ENCODE measurements around the gene PKNOX2.

The PKNOX2 gene, protein sequence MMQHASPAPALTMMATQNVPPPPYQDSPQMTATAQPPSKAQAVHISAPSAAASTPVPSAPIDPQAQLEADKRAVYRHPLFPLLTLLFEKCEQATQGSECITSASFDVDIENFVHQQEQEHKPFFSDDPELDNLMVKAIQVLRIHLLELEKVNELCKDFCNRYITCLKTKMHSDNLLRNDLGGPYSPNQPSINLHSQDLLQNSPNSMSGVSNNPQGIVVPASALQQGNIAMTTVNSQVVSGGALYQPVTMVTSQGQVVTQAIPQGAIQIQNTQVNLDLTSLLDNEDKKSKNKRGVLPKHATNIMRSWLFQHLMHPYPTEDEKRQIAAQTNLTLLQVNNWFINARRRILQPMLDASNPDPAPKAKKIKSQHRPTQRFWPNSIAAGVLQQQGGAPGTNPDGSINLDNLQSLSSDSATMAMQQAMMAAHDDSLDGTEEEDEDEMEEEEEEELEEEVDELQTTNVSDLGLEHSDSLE

DNA sequence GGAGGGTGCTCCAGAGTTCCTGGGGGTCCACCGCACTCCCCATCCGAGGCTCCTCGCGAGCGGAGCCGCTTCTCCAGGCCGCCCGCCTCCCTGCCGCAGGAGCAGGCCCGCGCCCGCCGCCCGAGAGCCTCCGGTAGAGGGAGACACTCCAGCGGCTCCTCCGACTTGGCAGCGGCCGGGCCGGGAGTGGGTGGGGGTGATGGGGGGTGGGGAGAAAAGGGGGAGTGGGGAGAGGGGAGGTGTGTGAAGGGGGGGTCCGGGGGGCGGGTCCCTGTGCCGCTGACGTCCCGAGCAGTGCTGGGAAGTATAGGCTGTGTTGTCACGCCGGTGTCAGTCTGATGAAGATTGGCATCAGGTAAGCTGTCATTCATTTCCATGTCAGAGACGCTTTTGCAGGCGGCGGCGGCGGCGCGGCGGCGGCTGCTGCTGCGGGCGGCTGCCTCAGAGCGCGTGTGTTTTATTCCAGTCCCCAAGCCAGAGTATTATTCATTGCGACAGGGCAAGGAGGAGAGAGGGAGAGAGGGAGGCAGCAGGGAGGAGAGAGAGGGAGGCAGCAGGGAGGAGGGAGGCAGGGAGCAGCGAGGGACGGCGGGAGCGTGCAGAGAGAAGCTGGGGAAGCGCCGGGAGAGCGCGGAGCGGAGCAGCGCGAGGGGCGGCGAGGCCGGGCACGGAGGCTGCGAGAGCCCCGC lies at the start of gene PKNOX2:
Gene PKNOX2 (plus strand): TSS at position 330 of the 689 bp plus-strand sequence. CDS start 186,555 bp downstream, outside the sequence.
- DNase-seq (ENCODE audit: low read depth), result peak; percentile 49
- H3K4me3 ChIP-seq (ENCODE audit: low read depth, low read length), result peak within 1 kb of the TSS; percentile 74

DNA sequence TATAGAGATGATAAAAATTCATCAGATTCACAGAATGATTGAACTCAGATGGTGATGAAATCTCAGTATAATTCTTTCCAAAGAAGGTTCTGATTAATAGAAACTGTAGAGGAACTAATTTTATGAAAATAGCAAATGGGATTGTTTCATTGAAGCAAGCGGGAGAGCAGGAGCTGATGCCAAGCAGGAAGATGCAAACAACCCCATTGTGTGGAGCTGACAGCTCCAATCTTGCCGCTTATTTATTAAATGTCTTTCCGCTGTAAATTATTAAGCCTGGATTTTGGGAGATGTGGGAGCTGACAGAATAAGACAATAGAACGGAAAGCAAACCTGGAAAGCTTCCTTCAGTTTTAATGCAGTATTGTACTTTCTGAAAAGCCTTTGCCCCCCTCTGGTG lies 47.1 kb upstream of the PKNOX2 start:
- no peak for DNase-seq (ENCODE audit: low read depth)
- H3K4me3 ChIP-seq (ENCODE audit: low read depth, low read length), result no peak overlapping the region

DNA sequence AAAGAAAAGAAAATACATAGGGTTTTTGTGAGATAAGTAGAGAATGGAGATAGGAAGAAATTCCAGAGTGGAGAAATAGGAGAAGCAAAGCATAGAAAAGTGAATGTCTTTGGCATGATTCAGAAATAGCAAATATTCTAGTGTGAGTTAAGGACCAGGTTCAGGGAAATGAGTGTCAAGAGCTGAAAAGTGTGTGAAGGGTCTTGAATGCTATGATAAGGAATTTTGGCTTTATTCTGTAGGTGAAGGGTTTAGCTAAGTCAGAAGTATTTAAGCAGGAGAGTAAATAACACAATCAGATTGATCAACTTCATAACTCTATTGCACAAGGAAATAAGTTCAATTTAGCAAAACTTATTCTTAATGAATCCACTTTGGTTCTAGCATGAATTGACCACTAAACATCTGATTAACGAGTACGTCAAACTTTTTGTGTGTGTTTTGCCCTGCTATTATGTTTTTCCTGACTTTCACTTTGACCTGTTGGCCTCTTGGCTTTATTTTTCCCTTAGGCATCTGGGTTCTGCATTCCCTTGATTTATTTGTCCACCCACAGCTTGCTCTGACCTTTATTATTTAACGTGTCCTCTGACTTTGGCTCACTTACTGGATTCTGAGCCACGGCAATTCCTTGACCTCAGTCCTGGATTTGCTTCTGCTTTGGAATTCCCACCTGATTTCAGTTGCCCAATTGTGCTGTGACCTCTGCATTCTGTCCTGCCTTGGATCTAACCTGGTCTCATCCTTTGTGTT lies 41.2 kb upstream of the PKNOX2 start:
- H3K4me3 ChIP-seq (ENCODE audit: low read depth, low read length), result no peak overlapping the region
- no peak for DNase-seq (ENCODE audit: low read depth)

DNA sequence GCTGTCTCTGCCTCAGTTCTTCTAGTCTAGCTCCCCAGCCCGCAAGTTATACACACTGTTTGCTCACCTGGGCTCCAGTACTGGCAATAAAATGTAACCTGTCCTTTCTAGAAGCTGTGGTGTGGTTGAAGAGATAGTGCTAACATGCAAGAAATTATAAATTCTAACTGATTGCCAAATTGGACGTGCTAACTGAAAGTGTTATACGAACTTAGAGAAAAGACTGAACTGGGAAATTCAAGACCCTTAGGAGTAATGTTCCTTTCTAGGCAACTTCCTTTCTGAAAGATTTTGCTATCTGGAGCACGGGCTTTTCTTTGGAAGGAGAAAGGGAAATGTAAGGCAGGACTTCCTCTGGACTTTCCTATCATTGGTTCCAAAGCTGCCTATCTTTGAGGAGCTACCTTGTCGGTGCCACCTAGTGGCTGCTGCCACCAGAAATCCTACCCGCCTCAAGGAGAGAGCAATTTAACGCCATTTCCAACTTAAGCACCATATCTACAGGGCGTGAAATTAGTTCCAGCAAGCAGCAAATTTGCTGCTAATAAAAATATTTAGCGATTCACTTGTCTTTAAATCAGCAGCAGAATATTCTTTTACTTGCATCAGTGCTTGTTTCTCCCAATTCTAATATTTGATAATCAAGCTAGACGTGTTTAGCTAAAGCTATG lies 40.5 kb upstream of the PKNOX2 start:
- DNase-seq (ENCODE audit: low read depth), result no peak
- no peak overlapping the region for H3K4me3 ChIP-seq (ENCODE audit: low read depth, low read length)

DNA sequence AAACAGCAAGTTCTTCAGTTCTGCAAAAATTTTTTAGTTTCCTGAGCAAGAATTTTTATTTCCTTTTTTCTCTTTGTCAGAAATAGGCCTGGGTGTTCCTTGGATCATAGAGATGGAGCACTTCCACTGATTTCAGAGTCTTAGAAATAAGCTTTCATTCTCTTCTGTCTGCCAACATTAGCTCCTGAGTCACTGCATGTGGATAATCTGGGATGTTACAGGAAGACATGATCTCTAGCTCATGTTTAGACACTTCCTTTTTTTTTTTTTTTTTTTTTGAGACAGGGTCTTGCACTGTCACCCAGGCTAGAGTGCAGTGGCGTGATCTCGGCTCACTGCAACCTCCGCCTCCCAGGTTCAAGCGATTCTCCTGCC lies 39.9 kb upstream of the PKNOX2 start:
- H3K4me3 ChIP-seq (ENCODE audit: low read depth, low read length), result no peak overlapping the region
- no peak for DNase-seq (ENCODE audit: low read depth)

DNA sequence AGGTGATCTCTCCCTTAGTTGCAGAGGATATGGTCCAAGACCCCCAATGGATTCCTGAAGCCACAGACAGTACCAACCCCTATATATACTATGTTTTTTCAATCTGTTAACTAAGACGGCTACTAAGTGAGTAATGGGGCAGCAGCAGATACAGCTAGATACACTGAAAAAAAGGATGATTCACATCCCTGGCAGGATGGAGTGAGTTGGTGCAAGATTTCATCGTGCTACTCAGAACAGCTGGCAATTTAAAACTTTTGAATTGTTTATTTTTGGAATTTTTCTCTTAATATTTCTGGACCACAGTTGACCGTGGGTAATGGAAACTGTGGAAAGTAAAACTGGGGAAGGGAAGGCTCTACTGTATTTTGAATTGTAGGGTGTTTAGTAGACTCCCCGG lies 36.1 kb upstream of the PKNOX2 start:
- H3K4me3 ChIP-seq (ENCODE audit: low read depth, low read length), result no peak overlapping the region
- peak; percentile 51 for DNase-seq (ENCODE audit: low read depth)

DNA sequence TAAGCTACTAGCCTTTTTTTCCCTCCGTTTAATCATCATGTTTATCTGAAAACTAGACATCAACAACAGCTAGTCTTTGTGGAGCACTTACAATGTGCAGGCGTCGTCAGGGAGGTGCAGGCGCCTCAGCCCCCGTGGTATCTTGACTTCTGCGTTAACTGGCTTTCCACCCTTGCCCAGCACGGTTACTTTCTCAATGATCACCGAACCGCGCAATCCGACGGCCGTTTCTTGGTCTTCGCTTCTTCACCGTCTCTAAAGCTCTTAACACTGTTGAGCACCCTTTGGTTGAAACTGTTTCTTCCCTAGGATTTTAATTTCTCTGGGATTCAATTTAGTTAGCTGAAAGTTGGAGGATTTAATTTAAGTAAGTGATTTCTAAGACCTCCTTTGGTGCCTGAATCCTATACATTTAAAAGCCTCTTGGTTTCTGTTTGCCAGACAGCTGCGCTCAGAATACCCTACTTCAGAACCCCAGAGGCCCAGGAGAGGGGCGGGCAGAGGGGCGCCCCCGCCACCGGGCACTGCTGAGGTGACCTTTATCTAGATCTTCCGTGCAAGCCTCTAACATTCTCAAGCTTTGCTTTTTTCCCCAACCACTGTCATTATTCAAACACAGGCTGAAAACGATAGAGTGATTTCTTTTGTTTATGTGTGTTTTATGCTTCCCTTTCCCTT lies 35.1 kb upstream of the PKNOX2 start:
- no peak for DNase-seq (ENCODE audit: low read depth)
- H3K4me3 ChIP-seq (ENCODE audit: low read depth, low read length), result no peak overlapping the region

DNA sequence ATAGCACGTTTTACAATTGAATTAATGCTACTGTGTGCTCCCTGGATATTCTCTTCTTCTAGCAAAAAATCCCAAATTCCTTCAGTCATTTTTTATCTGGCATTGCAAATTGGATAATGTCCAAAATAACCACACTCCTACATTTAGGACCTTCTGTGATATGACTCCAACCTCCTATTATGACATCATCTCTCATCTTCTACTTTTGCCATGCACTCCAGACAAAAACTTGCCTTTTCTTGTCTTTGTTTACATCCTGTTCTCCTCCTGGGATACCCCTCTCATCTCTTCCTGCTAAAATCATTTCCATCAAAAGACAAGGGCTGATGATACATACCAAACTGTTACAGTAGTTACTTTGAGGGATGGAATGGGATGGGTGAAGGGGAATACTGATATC lies 32.5 kb upstream of the PKNOX2 start:
- DNase-seq (ENCODE audit: low read depth), result no peak
- H3K4me3 ChIP-seq (ENCODE audit: low read depth, low read length), result no peak overlapping the region

DNA sequence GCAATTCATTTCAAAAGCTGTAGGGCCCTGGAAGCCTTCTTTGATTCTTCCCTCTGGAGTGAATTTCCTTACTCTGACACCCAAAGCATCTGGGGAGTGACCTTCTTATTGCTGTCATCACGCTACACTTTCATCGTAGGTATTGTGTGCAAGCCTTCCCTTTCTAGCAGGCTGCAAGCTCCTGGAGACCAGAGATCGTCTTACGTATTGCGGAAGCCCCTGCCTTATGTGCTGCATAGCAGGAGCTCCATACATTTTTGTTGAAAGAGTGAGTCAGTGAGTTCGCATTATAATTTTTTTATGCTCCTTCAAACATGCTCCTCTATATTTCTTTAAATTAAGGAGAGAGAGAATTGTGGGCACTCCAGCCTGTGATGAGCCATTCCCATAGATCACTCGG lies 32.0 kb upstream of the PKNOX2 start:
- H3K4me3 ChIP-seq (ENCODE audit: low read depth, low read length), result no peak overlapping the region
- peak; percentile 67 for DNase-seq (ENCODE audit: low read depth)

DNA sequence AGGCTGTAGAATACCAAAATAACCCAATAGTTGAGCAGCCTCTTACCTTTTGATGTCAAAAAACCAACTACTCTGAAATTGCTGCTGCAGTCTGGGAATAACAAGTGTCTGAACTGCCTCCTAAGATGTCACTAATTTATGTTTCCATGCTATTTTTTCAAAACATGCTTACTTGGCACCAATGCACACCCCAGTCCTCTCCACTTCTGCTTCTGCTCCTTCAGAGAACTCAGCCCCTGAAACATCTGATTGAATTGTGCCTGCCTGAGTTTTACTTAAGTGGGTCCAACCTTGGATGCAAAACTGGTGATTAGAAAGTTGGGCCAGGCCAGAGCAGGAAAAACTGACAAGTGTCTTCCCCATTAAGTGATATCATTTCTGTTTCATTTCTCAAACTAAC lies 28.6 kb upstream of the PKNOX2 start:
- H3K4me3 ChIP-seq (ENCODE audit: low read depth, low read length), result no peak overlapping the region
- no peak for DNase-seq (ENCODE audit: low read depth)

DNA sequence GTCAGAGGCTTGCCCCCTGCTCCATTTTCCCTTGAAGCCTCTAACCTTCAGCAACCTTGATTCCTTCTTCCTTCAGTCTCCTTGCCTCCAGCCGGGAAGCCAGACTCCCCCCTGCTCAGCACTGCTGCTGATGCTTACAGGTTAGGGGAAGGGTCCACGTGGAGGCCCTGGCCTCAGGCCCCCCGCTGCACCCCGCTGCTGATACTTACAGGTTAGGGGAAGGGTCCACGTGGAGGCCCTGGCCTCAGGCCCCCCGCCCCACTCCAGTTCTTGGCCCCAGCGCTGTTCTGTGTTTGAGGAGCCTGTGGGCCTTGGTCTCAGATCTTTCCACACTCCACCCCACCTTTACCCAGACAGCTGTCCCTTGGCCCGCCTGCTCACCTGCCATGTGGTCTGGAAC lies 25.6 kb upstream of the PKNOX2 start:
- DNase-seq (ENCODE audit: low read depth), result no peak
- H3K4me3 ChIP-seq (ENCODE audit: low read depth, low read length), result no peak overlapping the region

DNA sequence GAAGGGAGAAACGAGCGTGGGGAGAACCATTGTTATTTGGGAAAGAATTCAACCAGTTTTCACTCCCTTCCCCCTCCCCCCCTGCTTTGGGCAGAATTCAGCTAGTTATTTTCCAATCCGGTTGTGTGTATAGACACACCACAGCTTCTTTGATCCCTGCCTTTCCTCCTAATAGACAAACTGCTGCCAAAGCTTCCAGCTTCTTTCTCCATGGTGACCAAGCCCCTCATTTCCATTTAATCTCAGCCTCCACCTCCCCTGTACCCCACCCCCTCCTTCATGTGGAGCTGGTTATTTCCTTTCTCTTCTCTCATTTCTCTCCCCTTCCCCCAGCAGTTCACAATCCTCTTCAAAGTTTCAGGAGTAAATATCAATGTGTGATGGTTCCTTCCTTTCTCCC lies 24.8 kb upstream of the PKNOX2 start:
- no peak for DNase-seq (ENCODE audit: low read depth)
- H3K4me3 ChIP-seq (ENCODE audit: low read depth, low read length), result no peak overlapping the region

DNA sequence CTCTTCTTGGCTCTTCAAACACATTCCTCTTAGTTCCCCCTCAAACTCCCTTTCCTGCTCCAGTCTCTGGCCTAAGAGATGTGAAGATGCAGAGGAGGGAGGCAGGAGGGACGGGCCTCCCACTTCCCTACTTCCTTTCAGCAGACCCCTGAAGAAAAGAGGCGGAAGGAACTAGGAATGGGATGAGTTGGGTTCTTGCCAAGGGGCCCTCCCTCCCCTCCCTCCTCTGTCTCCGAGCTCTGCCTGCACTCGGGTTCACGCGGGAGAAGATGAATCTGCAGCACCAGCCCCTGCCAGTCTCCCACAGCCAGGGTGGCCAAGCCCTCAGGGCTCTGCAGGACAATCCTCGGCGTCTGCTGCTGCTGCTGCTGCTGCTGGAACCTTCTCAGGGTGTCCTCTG lies 24.3 kb upstream of the PKNOX2 start:
- H3K4me3 ChIP-seq (ENCODE audit: low read depth, low read length), result no peak overlapping the region

DNA sequence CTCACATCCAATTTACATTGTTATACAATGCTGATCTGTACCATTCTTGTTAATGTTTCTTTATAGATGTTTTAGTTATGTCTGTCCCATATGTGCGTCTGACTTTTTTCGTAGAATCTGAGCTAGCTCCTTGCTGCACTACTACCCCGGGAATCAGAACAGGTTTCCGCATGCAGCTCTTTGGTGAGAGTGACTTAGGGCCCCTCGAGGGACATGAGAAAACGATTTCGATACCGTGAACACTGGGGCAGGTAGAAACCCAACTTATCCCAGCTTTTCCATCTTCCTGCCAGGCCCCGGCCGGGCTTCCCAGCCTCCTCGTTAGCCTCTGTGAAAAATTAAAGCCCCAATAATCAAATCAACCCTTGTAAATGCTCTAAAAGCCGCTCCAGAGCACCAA lies 23.4 kb upstream of the PKNOX2 start:
- no peak for DNase-seq (ENCODE audit: low read depth)
- no peak overlapping the region for H3K4me3 ChIP-seq (ENCODE audit: low read depth, low read length)

More for the DNA sequence above, 24.3 kb upstream of the PKNOX2 start:
- no peak for DNase-seq (ENCODE audit: low read depth)

DNA sequence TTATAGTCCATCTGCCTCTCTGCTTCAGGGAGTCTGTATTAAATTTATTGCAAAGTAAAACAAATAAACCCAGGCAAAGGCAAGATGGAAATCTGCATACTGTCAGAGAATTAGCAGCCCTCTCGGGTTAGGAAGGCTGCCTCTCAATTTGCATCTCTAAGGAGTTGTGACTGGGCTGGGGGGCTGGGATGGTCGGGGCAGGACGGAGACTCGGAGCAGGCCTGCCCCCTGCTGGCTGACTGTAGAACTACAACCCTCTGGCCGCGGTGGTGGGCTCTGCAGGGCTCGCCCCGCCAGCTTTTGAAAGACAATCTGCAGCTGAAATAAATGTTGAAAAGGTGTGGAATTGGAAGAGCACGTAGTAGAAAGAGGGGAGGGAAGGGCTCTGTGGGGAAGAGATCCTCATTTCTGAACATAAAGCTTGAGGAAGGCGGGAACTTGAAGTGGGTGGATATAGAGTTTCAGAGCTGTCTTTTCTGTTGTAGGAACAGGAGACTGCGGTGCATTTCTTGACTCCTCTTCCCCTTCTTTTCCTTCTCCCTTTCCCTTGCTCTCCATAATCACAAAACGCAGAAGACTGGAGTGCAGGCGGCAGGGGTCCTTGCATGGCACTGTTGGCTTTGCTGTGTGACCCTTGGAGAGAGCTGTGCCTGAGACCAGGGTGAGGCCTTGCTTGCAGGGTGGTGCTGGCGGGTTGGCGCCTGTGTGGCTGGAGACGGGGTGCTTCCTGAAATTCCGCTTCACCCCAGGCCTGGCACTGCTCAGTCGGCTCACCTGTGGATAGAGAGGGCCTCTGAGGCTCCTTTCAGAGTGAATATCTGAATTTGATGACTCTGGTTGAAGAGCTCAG lies 22.6 kb upstream of the PKNOX2 start:
- DNase-seq (ENCODE audit: low read depth), result no peak
- H3K4me3 ChIP-seq (ENCODE audit: low read depth, low read length), result no peak overlapping the region

DNA sequence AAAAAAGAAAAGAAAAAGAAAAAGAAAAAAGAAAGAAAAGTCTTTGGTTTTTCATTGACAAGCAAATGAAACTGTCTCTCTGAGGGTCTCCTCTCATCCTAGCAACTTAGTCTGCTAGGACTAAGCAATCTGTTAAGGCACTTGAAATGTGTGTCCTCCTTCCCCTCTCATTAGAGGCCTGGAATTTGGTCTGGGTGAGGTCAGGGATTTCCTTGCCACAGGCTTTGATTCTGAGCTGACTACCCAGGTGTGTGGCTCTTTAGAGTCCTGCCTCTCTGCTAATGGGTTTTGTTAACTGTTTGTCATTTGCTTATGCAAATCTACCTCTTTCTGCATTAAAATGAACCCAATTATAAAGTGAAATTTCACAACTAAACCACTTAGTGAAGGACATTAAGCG lies 18.3 kb upstream of the PKNOX2 start:
- H3K4me3 ChIP-seq (ENCODE audit: low read depth, low read length), result no peak overlapping the region
- DNase-seq (ENCODE audit: low read depth), result no peak

DNA sequence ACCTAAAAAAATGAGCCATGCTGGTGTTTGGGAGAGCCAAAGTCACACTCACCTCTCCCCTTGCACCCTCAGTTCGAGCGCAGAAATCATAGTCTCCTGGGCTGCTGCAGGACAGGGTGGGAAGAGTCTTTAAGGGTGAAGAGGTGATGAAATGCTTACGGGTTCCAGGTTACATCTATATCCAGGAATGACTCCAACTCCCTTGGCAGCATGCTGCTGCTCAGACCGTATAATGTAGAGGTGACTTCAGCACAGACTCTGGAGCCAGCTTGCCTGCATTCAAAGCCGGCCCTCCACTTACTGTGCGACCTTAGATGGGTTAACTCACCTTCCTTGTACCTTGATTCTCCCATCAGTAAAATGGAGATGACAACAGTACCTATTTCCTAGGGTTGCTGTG lies 17.3 kb upstream of the PKNOX2 start:
- no peak for DNase-seq (ENCODE audit: low read depth)
- no peak overlapping the region for H3K4me3 ChIP-seq (ENCODE audit: low read depth, low read length)

DNA sequence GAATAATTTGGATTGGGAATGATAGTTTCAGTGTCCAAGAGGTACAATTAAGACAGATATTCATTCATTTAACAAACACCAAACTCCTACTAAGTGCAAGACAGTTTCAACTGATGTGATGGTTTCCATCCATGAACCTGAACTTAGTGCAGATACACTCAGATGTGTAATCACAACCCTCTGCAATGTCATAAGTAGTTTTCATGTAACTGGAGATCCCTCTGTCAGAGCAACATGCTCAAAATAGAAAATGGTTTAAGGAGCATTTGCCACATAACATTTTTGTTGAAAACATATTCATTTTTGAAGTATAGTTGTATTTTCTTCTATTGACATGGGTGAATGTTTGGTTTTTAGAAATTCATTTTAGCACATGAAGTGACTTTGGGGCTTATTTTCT lies 16.5 kb upstream of the PKNOX2 start:
- DNase-seq (ENCODE audit: low read depth), result no peak
- no peak overlapping the region for H3K4me3 ChIP-seq (ENCODE audit: low read depth, low read length)
